Measurements from ENCODE around the gene INTS1.
A peak's percentile ranks its signal among the peaks of the same experiment; 100 is the strongest.

INTS1 gene

DNA sequence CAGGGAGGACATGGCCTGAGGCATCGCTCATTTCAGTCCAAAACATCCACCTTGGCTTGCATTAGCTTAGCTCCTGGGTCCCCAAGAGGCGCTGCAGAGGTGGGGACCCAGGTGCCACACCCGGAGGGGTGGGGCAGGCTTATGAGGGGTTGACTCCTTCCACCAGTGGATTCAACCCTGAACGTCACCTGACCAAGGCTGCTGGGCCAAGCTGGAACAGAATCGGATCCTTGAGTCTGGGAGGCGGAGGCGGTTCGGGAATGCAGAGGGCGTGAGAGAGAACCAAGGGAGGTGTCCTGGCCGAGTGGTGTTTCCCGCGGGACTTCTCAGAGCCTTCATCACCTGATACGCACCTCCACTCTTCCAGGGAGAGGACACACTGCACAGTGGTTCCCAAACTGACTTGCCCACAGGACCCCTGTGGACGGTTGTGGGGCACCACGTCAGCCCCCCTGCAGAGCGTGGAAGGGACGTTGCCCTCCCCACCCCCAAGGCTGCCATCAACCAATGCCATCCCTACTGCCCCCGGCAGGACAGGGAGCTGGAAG, 40.4 kb downstream of the INTS1 start:
- no peak for DNase-seq (ENCODE audit: low spot score)

DNA sequence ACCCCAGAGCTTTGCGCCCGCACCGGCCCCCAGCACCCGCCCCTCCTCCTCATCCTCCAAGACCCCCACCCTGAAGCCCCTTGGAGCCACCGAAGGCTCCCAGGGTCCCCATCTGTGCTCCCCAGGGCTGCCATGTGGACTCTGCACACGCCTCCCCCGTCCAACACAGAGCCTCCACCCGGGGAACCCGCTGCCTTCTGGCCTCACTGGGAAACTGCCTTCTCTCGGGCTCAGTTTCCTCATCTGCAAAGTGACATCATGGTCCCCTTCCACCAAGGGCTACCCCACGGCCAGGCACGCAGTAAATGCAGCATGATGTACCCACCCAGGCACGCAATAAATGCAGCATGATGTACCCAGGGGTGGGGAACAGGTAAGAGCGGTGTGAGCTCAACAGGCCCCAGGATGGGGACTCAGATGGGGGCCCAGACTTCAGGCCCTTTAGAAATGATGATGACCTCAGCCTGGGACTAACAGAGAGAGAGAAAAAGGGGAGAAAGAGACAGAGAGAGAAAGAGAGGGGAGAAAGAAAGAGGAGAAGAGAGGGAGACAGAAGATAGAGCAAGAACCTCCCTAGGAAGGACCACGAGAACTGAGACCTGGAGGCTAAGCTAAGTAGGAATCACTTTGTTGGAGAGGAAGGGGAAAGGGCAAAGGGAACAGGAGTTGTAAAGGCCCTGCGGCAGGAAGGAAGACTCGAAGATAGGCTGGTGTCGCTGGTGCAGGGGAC, 42.4 kb downstream of the INTS1 start:
- DNase-seq (ENCODE audit: low spot score), result no peak

DNA sequence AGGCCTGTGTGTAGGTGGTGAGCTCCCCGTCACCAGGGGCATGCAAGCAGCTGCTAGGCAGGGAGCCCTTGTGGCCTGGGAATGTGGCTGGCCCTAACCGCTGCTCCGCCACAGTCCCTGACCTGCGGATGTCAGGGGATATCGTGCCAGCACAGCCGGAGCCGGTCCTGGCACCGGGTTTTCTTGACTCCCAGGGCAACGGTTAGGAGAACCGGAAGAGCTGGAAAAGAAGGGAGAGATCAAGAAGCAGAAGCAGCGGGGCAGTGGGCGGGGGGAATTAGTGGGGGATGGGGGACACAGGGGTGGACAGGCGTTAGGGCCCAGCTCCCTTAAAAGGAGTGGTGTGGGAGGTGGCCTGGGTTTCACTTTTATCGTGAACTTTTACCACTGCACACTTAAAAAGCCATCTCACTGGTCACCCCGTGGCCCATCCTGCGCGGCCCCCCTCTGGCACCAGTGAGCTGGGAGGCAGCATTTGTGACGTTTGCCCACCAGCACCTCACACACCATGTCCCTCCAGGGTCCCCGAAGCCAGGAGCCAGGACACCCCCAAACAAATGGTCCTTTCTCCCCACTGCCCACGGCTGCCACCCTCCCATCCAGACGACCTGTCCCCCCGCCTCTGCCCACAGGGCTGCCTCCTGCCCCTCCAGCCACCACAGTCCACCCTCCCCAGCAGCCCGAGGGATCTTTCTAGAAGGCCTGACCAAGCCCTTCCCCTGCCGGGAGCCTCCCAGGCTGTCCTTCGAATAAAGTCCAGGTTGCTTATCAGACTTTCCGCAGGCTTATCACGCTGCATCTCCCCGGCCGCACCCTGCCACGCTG, 43.2 kb downstream of the INTS1 start:
- no peak for DNase-seq (ENCODE audit: low spot score)

DNA sequence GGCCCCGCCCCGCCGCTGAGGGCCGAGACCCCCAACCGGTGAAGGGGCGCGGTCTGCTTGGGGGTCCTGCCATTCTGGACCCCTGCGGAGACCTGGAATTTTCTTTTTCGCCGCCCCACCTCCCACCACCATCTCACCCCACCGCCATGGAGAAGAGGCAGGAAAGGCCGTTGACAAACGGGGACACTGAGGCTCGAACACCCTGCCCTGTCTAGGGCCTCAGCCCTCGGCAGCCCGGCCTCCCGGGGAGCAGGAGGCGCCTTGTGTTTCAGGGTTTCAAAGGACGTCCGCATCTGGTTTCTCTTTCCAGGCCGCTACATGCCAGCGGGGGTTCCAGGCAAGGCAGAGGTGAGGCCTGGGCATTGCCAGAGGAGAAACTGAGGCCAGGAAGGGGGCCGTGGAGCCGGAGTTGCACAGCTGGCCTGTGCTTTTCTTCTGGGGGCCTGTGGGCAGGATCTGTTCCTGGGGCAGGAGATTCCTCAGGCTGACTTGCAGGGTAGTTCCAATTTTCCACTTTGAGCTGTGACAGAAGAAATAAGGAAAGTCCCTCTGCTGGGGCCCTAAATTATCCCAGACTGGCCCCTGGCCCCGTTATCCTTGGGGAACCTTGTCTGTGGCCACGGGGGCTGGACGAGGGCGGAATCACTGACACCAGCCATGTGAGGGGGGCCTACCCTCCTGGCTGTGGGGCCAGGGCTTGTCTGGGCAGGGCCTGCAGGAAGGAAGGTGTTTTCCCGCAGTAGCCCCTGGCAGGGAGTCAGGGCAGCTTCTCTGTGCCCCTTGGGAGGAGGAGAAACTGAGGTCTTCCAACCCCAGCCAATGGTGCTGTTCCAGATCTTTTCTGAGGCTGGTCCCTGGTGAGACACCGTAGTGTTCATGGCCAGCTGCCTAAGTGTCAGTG, 44.0 kb downstream of the INTS1 start:
- no peak for DNase-seq (ENCODE audit: low spot score)

DNA sequence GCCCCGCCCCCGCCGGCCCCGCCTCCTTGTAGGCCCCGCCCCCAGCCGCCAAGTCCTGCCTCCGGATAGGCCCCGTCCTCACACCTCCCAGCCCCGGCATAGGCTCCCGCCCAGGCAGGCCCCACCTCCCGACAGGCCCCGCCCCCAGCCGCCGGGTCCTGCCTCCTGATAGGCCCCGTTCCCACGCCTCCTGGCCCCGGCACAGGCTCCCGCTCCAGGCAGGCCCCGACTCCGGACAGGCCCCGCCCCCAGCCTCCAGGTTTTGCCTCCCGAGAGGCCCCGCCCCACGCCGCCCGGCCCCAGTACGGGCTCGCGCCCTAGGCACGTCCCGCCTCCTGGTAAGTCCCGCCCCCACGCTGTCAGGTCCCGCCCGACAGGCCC, 44.7 kb downstream of the INTS1 start:
- DNase-seq (ENCODE audit: low spot score), result peak; percentile 93

DNA sequence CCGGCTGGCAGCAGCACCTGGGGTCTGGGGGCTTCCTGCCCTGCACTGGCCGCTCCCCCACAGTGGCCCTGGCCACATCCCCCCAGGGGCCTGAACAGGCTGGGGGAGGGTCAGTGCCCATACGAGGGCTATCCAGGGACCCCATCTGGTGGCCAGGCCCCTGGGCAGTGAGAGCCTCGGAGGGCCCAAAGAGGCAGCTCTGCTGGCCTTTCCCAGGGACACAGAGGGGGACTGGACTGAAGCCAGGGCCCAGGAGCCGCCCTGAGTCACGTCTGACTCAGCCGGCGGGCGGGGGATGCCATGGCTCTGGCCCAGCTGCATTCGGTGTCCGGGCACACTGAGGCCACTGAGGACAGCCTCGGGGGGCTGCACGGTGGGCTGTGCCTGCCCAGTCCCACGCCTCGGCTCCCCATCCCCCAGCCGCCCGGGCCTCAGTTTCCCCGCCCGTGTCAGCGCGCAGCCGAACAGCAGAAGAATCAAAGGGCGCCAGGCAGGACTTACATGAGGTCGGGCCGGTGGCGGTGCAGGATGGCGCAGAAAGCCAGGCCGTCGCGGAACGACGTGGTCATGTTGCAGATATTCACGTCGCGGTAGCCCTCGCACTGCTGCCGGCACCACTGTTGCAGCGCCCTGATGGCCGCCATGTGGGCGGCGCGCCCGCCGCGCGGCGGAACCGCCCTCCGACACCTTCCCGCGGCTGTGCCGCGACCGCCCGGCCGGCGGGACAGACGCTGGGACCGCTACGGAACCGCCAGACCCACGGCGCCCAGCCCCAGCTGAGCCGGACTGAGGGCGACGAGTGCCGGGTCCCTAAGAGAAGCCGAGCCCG, 45.3 kb downstream of the INTS1 start, which contains the start of gene MICALL2:
Gene MICALL2 (minus strand): TSS at position 788 of the 829 bp plus-strand sequence. CDS start 144 bp downstream, at position 644.
- no peak for DNase-seq (ENCODE audit: low spot score)

DNA sequence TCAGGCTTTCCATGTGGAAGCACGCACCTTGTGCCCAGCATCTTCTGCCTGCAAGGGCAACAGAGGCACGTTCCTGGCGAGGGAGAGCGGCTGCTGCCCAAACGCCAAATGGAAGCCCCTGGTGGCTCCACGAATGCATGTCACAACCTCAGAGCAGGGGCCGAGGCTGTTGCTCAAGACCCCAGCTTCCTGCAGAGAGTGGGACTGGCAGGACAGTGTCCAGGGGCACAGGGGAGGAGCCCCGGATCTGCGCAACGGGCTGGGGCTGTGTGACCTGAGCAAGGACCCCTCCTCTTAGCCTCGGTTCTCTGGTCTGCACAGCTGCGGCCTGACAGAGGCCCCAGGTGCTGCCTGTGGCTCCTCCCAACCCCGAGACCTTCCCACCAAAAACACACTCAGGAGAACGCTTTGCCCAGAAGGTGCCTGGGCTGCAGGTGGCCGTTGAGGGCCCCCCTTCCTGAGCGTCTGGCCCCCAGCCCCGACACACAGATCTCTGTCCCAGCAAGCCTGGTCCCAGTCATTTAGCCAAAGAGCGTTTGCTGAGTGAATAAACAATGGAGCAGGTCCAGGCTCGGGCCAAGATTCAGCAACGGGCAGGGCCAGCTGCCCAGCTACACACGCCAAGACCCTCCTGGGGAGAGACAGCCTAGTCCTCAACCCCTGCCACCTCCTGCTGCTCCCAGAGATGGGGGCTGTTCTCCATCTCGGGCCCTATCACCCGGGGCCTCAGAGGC, 46.1 kb downstream of the INTS1 start:
- no peak for DNase-seq (ENCODE audit: low spot score)

DNA sequence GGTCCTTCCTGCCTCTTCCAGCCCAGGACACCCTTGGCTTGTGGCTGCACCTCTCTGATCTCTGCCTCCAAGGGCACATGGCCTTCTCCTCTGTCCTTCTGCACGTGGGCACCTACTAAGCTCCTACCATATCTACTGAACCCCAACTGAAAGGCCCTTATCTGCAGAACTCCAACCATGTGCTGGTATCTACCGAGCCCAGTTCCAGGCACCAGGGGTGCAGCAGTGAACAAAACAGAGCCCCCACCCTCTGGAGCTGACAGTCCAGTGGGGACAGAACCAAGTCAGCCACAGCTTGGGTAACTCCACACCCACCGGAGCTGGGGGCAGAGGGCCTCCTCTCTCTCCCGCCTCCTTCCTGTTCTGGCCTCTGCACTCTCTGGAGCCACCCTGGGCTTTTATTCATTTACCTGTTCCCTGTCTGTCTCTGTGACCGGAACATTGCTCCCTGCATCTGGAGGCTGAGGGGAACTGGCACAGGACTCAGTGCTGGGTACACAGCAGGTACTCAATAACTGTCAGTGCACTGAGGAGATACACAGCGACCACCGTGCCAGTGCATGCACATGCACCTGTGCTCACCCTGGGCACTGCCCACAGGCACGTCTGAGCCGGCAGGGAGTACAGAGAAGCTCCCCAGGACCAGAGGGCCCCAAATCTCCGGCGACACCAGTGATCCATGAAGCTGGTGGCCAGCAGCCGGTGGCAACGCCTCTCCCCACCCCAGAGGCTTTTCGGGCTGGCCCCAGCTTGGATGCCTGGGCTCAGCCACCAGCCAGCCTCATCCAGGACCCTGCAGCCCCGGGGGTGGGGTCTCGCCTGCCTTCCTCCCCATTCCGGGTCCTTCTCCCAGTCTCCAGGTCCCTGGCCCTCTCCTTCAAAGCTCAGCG, 46.9 kb downstream of the INTS1 start:
- DNase-seq (ENCODE audit: low spot score), result no peak

DNA sequence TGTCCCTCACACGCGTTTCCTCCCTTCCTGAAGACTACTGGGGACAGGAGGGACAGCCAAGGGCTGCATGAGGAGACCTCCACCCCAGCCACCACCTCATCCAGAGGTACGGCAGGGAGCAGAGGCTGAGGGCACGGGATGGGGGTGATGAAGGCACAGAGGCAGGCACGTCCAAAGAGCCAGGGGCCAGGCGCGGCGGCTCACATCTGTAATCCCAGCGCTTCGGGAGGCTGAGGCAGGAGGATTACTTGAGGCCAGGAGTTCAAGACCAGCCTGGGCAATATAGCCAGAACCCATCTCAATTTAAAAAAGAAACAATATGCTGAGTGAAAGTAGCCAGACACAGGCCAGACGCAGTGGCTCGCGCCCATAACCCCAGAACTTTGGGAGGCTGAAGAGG, 48.2 kb downstream of the INTS1 start:
- no peak for DNase-seq (ENCODE audit: low spot score)

DNA sequence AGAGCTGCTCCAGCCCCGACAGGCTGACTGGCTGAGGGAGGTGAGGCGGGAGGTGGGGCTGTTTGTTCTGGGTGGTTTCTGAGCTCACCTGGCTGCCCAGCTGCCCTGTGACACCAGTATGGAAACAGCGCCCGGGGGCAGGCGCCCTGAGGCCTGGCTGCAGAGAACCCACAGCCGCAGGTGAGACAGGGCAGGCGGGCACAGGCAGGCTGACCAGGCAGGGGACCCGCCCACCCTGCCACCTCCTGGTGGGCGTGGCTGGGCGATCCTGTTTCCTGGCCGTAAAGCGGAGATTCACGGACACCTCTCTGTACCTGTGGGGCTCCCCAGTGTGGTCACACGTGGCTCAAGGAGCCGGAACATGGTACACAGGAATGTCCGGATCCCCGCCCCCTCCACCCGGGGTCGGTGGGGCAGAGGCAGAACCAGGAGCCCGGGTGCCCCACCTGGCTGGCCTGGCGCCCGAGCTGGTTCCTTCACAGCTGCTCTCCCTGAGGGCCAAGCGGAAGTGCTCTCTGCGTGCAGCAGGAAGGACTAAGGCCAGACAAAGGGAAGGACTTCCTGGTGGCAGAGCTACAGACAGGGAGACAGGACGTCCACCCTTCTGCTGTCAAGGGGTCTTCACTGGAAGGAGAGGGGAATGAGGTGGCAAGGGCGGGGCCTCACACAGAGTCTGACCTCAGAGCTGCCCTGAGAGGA, 48.8 kb downstream of the INTS1 start:
- DNase-seq (ENCODE audit: low spot score), result no peak

DNA sequence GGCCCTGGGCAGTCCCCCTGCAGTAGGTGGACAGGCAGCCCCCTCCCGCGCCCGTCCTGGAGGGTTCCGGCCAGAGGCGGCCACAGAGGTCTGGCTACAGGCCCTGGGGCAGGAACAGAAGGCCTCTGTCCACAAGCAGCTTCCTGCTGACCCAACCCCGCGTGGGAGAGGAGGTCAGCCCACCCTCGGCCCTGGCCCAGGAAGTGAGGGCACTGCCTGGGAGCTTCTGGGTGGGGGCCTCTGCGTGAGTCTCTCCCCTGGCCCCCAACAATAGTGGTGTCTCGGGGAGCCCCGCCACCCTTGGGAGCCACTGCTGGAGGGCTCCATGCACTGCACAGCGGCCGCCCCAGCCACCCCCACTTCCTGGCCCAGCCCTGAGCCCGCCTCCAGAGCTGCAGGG, 49.6 kb downstream of the INTS1 start:
- DNase-seq (ENCODE audit: low spot score), result no peak

DNA sequence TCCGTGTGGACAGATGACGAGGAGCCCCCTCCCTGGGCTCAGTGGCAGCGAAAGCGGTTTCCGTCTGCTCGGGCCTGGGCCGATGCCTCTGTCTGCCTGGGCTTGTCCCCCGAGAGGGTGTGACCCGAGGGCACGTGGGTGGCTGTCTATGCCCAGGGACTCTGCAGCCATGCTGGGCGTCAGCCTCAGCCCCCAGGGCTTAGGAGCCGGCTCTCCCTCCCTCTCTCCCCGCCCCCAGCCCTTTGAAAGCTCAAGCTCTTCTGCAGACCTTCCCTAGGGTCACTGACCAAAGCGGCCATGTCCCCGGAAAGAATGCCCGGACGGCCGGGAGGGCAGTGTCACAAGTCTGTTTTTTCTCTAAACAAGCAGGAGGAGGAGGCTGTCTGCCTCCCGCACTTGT, 52.0 kb downstream of the INTS1 start:
- no peak for DNase-seq (ENCODE audit: low spot score)

DNA sequence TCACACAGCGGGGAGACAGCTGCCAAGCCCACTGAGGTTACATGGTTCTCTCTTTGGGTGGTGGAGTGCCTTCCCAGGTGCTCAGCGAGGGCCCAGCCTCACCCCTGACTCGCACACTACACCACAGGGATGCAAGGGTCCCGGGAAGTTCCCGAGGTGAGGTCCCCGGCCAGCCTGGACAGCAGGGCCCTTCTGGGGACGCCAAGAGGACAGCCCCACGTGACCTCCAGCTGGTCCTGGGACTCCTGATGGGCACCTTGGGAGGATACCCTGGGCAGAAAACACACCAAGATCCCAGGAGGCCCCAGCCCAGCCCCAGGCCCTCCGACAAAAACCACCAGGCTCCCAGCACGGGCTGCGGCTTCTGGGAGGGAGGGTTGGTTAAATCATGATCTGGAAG, 53.2 kb downstream of the INTS1 start:
- DNase-seq (ENCODE audit: low spot score), result no peak

DNA sequence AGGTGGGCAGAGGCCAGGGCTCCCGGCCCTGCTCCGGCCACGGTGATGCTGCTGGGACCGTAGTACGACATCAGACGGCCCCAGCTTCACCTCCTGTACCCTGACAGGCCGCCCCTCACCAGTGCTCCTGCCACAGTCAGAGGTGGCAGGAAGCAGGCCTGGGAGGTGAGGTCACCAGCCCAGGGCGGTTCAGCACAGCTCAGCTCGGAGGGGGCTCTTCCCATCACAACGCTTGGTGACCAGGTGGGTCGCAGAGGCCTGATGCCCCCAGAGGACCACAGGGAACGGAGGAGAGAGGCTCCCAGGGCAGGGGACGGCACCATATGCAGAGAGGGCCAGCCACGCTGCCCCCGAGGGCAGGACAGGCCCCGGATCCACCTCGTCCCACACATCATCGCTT, 53.8 kb downstream of the INTS1 start:
- no peak for DNase-seq (ENCODE audit: low spot score)

DNA sequence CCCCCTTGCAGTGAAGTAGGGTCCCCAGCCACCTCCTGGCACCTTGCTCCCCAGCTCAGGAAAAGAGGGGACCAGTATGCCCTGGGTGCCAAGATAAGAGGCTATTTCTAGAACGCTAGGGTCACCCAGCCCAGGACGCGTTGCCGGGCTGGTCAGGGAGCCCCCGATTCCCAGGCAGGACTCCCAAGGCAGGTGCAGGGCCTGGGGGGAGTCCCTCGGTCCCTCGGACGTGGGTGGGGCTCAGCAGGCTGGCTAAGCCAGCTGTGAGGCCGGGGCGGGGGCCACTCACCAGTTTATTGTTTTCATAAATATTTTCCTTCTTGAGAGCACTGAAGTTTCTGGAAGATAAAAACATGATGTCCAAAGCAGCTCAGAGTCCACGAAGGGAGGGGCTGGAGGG, 54.2 kb downstream of the INTS1 start:
- no peak for DNase-seq (ENCODE audit: low spot score)

DNA sequence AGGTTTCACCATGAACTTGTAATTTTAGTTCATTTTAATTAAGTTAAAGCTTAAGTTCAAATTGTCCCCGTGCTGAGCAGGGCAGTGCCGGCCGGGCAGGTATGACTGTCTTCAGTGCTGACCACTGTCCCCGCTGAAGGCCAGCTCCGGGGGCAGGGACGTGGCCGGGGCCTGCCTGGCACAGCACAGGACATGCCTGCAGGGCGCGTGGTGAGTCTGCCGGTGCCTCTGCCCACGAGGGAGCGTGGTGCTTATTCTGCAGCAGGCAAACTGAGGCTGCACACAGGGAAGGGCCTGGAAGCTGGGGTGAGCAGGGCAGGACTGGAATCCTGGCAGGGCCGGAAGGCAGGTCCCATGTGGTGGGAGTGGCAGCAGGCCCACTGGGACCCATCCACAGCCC, 54.7 kb downstream of the INTS1 start:
- no peak for DNase-seq (ENCODE audit: low spot score)

DNA sequence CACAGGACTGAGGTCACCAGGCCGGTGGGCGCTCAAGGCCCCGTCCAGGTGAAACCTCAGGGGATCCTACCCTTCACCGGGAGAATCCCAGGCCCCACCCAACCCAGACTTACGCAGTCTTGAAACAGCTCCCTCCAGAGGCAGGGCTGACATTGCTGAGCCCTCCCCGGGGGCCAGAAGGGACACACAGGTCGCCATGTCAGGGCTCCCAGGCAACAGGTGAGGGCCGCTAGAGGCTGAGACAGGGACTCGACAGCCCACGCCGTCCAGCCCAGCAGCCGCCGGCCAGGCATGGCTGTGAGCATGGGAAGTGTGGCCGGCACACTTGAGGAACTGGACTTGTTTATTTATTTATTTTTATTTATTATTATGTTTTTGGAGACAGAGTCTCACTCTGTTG, 55.2 kb downstream of the INTS1 start:
- DNase-seq (ENCODE audit: low spot score), result no peak

DNA sequence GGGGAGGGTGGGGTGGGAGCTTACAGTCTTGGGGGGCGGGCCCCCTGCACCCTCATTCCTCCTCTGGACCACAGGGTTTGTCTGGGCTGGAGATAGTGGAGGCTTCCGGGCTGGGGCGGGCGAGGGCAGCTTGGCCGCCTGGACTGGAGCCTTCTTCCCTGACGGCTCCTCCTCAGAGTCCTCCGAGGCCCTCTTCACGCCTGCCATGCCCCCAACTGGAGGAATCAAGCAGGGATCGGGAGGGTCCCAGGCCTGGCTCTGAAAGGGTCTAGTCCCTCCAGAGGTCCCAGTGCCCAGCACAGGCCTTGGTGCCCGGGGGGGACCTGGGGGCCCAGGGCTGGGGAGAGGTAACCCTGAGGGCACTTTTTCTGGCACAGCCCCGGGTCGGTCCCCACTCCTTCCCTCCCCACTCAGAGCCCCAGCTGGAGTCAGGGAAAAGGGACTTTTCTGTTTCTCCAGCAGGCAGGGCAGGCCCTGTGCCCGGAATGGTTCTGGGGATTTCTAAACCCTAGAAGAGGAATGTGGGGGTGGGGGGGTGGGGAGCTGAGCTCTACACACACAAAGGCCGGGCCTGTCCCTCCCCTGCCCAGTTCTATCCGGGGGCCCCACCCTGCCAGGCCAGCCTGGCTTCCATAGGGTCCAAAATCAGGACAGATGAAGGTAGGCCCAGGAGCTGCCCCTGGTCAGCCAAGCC, 56.5 kb downstream of the INTS1 start:
- DNase-seq (ENCODE audit: low spot score), result no peak
